Measurements from ENCODE around the gene EIF4H.

The EIF4H gene

GRCh38 chr7:74134117-74134620 is 40.0 kb upstream of the EIF4H start:
- TF ChIP-seq FOXP2 (optimal IDR thresholded peaks at IDR 0.05; ENCODE audit: borderline replicate concordance, extremely low read depth, extremely low read length, insufficient read depth) (no peak), SIN3A (IDR thresholded peaks at IDR 0.05; ENCODE audit: borderline replicate concordance, insufficient read depth, low read length) (no peak), TAF1 (IDR thresholded peaks at IDR 0.05; ENCODE audit: borderline replicate concordance, insufficient read depth, low read length) (no peak), POLR2AphosphoS5 (IDR thresholded peaks at IDR 0.05; ENCODE audit: low read depth, low read length) (no peak)
- TF ChIP-seq, protein P1, sequence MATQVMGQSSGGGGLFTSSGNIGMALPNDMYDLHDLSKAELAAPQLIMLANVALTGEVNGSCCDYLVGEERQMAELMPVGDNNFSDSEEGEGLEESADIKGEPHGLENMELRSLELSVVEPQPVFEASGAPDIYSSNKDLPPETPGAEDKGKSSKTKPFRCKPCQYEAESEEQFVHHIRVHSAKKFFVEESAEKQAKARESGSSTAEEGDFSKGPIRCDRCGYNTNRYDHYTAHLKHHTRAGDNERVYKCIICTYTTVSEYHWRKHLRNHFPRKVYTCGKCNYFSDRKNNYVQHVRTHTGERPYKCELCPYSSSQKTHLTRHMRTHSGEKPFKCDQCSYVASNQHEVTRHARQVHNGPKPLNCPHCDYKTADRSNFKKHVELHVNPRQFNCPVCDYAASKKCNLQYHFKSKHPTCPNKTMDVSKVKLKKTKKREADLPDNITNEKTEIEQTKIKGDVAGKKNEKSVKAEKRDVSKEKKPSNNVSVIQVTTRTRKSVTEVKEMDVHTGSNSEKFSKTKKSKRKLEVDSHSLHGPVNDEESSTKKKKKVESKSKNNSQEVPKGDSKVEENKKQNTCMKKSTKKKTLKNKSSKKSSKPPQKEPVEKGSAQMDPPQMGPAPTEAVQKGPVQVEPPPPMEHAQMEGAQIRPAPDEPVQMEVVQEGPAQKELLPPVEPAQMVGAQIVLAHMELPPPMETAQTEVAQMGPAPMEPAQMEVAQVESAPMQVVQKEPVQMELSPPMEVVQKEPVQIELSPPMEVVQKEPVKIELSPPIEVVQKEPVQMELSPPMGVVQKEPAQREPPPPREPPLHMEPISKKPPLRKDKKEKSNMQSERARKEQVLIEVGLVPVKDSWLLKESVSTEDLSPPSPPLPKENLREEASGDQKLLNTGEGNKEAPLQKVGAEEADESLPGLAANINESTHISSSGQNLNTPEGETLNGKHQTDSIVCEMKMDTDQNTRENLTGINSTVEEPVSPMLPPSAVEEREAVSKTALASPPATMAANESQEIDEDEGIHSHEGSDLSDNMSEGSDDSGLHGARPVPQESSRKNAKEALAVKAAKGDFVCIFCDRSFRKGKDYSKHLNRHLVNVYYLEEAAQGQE (IDR thresholded peaks at IDR 0.05; ENCODE audit: insufficient read depth in 1 of 2, low read depth in 2 of 2, low read length in 2 of 2): no peak

DNA sequence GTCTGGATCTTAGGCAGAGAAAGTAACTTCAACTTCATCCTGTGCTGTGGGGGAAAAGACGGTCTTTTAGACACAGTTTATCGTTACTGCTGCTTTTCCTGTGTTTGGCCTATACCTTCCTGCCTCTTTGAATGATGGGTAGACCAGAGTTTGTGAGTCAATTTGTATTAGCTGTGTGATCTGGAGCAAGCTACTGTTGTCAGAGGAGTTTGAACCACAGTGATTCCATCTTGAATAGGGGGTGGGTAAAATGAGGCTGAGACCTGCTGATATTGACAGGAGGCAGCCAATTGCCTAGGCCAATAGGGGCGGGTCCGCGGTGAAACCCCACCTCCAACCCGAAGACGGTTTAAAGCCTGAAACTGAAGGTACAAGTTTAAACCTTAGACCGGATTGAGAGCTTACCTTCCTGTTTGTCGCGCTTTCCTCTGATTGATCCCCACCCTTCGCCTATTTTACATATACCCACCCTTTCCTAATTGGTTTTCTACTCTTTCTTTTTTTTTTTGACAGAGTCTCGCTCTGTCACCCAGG is 35.8 kb upstream of the EIF4H start:
- TF ChIP-seq SIN3A (IDR thresholded peaks at IDR 0.05; ENCODE audit: borderline replicate concordance, insufficient read depth, low read length) (no peak), TAF1 (IDR thresholded peaks at IDR 0.05; ENCODE audit: borderline replicate concordance, insufficient read depth, low read length) (no peak), POLR2AphosphoS5 (IDR thresholded peaks at IDR 0.05; ENCODE audit: low read depth, low read length) (no peak), FOXP2 (optimal IDR thresholded peaks at IDR 0.05; ENCODE audit: borderline replicate concordance, extremely low read depth, extremely low read length, insufficient read depth) (no peak)
- TF ChIP-seq, protein P1 (IDR thresholded peaks at IDR 0.05; ENCODE audit: insufficient read depth in 1 of 2, low read depth in 2 of 2, low read length in 2 of 2): no peak

DNA sequence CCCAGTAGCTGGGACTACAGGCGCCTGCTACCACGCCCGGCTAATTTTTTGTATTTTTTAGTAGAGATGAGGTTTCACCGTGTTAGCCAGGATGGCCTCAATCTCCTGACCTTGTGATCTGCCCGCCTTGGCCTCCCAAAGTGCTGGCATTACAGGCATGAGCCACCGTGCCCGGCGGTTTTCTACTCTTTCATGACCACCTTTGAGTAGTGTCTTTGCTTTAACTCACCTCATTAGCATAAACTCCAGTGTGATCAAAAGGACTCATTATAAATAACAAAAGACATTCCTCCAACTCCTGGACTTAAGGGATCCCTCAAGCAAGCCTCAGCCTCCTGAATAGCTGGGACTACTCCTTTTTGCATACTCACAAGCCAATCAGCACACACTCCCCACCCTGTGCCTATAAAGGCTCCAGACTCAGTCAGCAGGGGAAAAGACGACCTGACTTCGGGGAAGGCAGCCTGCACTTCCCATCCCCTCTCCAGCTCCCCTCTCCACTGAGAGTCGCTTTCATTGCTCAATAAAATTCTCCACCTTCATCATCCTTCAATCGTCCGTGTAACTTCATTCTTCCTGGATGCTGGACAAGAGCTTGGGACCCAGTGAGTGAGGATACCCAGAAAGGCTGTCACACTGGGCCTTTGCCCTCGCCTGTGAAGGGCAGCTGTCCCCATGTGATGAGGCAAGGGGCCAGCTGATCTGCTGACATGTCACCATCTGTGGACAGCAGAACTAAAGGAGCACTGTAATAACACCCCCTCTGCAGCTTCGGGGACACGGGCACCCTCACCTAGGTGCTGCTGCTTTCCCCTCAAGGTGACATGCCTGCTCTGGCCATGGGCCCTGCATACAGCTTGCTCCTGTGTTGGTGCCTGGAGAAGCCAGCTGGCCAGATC is 35.0 kb upstream of the EIF4H start:
- TF ChIP-seq SIN3A (IDR thresholded peaks at IDR 0.05; ENCODE audit: borderline replicate concordance, insufficient read depth, low read length): no peak

DNA sequence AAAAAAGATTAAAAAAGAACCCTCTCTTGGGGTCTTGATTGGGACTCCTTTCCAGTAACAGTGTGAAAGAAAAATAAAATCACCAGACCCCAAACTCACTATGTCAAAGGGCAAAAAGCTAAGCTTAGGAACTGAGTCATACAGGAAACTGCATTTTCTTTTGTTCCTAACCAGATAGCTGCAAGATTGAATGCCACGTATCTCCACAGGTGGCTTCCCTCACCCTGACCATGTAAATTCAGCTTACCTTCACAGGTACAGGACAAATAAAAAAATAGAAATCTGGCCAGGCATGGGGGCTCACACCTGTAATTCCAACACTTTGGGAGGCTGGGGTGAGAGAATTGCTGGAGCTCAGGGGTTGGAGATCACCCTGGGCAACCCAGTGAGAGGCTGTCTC is 32.5 kb upstream of the EIF4H start:
- TF ChIP-seq, protein P1 (IDR thresholded peaks at IDR 0.05; ENCODE audit: insufficient read depth in 1 of 2, low read depth in 2 of 2, low read length in 2 of 2): no peak
- no peak for TF ChIP-seq TAF1 (IDR thresholded peaks at IDR 0.05; ENCODE audit: borderline replicate concordance, insufficient read depth, low read length)
- TF ChIP-seq POLR2AphosphoS5 (IDR thresholded peaks at IDR 0.05; ENCODE audit: low read depth, low read length): no peak
- TF ChIP-seq SIN3A (IDR thresholded peaks at IDR 0.05; ENCODE audit: borderline replicate concordance, insufficient read depth, low read length): no peak
- TF ChIP-seq FOXP2 (optimal IDR thresholded peaks at IDR 0.05; ENCODE audit: borderline replicate concordance, extremely low read depth, extremely low read length, insufficient read depth): no peak

DNA sequence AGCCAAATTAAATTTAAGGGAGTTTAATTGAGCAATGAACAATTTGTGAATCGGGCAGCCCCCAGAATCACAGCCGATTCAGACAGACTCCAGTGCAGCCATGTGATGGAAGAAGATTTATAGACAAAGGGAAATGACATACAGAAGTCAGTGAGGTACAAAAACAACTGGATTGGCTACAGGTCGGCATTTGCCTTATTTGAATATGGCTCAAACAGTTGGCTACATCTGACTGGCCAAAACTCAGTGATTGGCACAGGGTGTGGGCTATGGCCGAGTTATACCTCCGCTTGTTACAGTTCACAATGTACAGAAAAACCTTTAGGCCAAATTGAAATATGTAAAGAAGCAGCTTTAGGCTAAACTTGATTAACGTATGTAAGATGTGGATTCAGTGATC is 30.8 kb upstream of the EIF4H start:
- TF ChIP-seq FOXP2 (optimal IDR thresholded peaks at IDR 0.05; ENCODE audit: borderline replicate concordance, extremely low read depth, extremely low read length, insufficient read depth): no peak
- TF ChIP-seq SIN3A (IDR thresholded peaks at IDR 0.05; ENCODE audit: borderline replicate concordance, insufficient read depth, low read length): no peak
- TF ChIP-seq, protein P1 (IDR thresholded peaks at IDR 0.05; ENCODE audit: insufficient read depth in 1 of 2, low read depth in 2 of 2, low read length in 2 of 2): no peak
- TF ChIP-seq POLR2AphosphoS5 (IDR thresholded peaks at IDR 0.05; ENCODE audit: low read depth, low read length): no peak
- TF ChIP-seq TAF1 (IDR thresholded peaks at IDR 0.05; ENCODE audit: borderline replicate concordance, insufficient read depth, low read length): no peak

All from PFSK-1 (cell line).